Measurements from ENCODE around the gene GYS1. TPM values are rescaled to one million over a fixed set of nuclear protein-coding genes. Genes with fewer than 3 reads are reported as not detected.

Gene GYS1
- total and polyA plus RNA-seq, 2 donors (not counting 1 experiment from before 2014, with no cell fraction given) = 31.2 to 42.8 TPM

GRCh38 chr19:48964205-48965039 lies 28.7 kb downstream of the GYS1 start:
- peak overlapping the region; percentile 80 for H3K27ac ChIP-seq (ENCODE audit: insufficient read depth, low read length)
- DNase-seq (ENCODE audit: low read depth in 2 of 2) = peak; percentile 43 to 61
- H3K4me3 ChIP-seq (replicated peaks in 1 of 4; ENCODE audit: control extremely low read depth in 1 of 4, insufficient read depth in 1 of 4, low read depth in 3 of 4, low read length in 4 of 4) = peak overlapping the region in 2 of 4 experiments; percentile 35 to 38
- H4K20me1 ChIP-seq (ENCODE audit: control insufficient read depth, extremely low read depth, insufficient read depth, low read length) = peaks cover 6% of the 10 kb centered on the region
- no peak overlapping the region for H2AFZ ChIP-seq (ENCODE audit: low read length)
- H3K27me3 ChIP-seq (ENCODE audit: control insufficient read depth, insufficient read depth, low read length) = no peaks in the 10 kb centered on the region
- no peaks in the 10 kb centered on the region for H3K9me3 ChIP-seq (ENCODE audit: control insufficient read depth, insufficient read depth, low read depth, low read length)
- peak overlapping the region; percentile 3 for H3K9ac ChIP-seq (ENCODE audit: insufficient read depth, low read length)
- peaks cover 22% of the 10 kb centered on the region for H3K36me3 ChIP-seq (ENCODE audit: control insufficient read depth, insufficient read depth, low read length)
- peaks cover 19% of the 10 kb centered on the region for H3K79me2 ChIP-seq (ENCODE audit: control insufficient read depth, insufficient read depth, low read length)
- H3K4me2 ChIP-seq (ENCODE audit: extremely low read depth, insufficient read depth, low read length) = peak overlapping the region; percentile 75
- TF ChIP-seq EZH2 (IDR thresholded peaks at IDR 0.05; ENCODE audit: low read length, missing control alignments) (no peak), CTCF (conservative IDR thresholded peaks at IDR 0.05 in 1 of 2, IDR thresholded peaks at IDR 0.05 in 1 of 2; ENCODE audit: low read depth in 1 of 2, low read length in 2 of 2) (no peak)
- H3K4me1 ChIP-seq (ENCODE audit: control insufficient read depth, extremely low read depth, insufficient read depth, low read length) = peaks cover 19% of the 10 kb centered on the region

GRCh38 chr19:48963371-48964204 lies 29.5 kb downstream of the GYS1 start:
- peaks cover 6% of the 10 kb centered on the region for H4K20me1 ChIP-seq (ENCODE audit: control insufficient read depth, extremely low read depth, insufficient read depth, low read length)
- no peak overlapping the region for H2AFZ ChIP-seq (ENCODE audit: low read length)
- H3K4me1 ChIP-seq (ENCODE audit: control insufficient read depth, extremely low read depth, insufficient read depth, low read length) = peaks cover 19% of the 10 kb centered on the region
- H3K9me3 ChIP-seq (ENCODE audit: control insufficient read depth, insufficient read depth, low read depth, low read length) = no peaks in the 10 kb centered on the region
- H3K27ac ChIP-seq (ENCODE audit: insufficient read depth, low read length) = peak overlapping the region; percentile 80
- H3K36me3 ChIP-seq (ENCODE audit: control insufficient read depth, insufficient read depth, low read length) = peaks cover 17% of the 10 kb centered on the region
- H3K4me3 ChIP-seq (replicated peaks in 1 of 4; ENCODE audit: control extremely low read depth in 1 of 4, insufficient read depth in 1 of 4, low read depth in 3 of 4, low read length in 4 of 4) = peak overlapping the region in 2 of 4 experiments; percentile 35 to 38
- DNase-seq (ENCODE audit: low read depth in 2 of 2) = peak; percentile 70 to 75
- H3K27me3 ChIP-seq (ENCODE audit: control insufficient read depth, insufficient read depth, low read length) = no peaks in the 10 kb centered on the region
- H3K9ac ChIP-seq (ENCODE audit: insufficient read depth, low read length) = peak overlapping the region; percentile 35
- TF ChIP-seq EZH2 (IDR thresholded peaks at IDR 0.05; ENCODE audit: low read length, missing control alignments) = no peak
- H3K79me2 ChIP-seq (ENCODE audit: control insufficient read depth, insufficient read depth, low read length) = peaks cover 19% of the 10 kb centered on the region
- peak overlapping the region; percentile 75 for H3K4me2 ChIP-seq (ENCODE audit: extremely low read depth, insufficient read depth, low read length)

GRCh38 chr19:48962849-48963165 lies 30.3 kb downstream of the GYS1 start:
- Histone ChIP-seq H3K27me3 (ENCODE audit: control insufficient read depth, insufficient read depth, low read length) (no peaks in the 10 kb centered on the region), H3K4me3 (replicated peaks in 1 of 4; ENCODE audit: control extremely low read depth in 1 of 4, insufficient read depth in 1 of 4, low read depth in 3 of 4, low read length in 4 of 4) (no peak overlapping the region), H2AFZ (ENCODE audit: low read length) (no peak overlapping the region), H3K4me1 (ENCODE audit: control insufficient read depth, extremely low read depth, insufficient read depth, low read length) (peaks cover 19% of the 10 kb centered on the region), H3K9ac (ENCODE audit: insufficient read depth, low read length) (no peak overlapping the region), H3K4me2 (ENCODE audit: extremely low read depth, insufficient read depth, low read length) (no peak overlapping the region), H3K36me3 (ENCODE audit: control insufficient read depth, insufficient read depth, low read length) (peaks cover 17% of the 10 kb centered on the region), H3K9me3 (ENCODE audit: control insufficient read depth, insufficient read depth, low read depth, low read length) (no peaks in the 10 kb centered on the region), H4K20me1 (ENCODE audit: control insufficient read depth, extremely low read depth, insufficient read depth, low read length) (peaks cover 6% of the 10 kb centered on the region), H3K27ac (ENCODE audit: insufficient read depth, low read length) (no peak overlapping the region), H3K79me2 (ENCODE audit: control insufficient read depth, insufficient read depth, low read length) (peaks cover 22% of the 10 kb centered on the region)
- no peak for TF ChIP-seq CTCF (conservative IDR thresholded peaks at IDR 0.05 in 1 of 2, IDR thresholded peaks at IDR 0.05 in 1 of 2; ENCODE audit: low read depth in 1 of 2, low read length in 2 of 2)
- no peak for TF ChIP-seq EZH2 (IDR thresholded peaks at IDR 0.05; ENCODE audit: low read length, missing control alignments)
- no peak for DNase-seq (ENCODE audit: low read depth in 2 of 2)

Measured in fibroblast of lung (primary cell).